HCT116 (cell line): ENCODE data around the gene RAPGEFL1.

ENCODE experiments used
- POLR2AphosphoS5 ChIP-seq: IDR thresholded peaks from 2 replicates; pipeline ENCODE4 v1.6.1; 2011; ENCODE audit warnings: mild to moderate bottlenecking, low read depth, low read length, moderate library complexity
- RAD21 ChIP-seq: IDR thresholded peaks from 2 replicates; pipeline ENCODE4 v1.6.1; 2012; ENCODE audit warnings: low read depth, mild to moderate bottlenecking
- REST ChIP-seq: IDR thresholded peaks from 2 replicates; pipeline ENCODE4 v1.6.1; 2012; ENCODE audit warnings: low read depth

GRCh38 chr17:40187238-40187637 lies 10.0 kb downstream of the RAPGEFL1 start:
- no peak for TF ChIP-seq RAD21
- TF ChIP-seq REST, result no peak
- TF ChIP-seq POLR2AphosphoS5, result no peak
